T-helper 2 cell treated with Interferon-gamma antibody and Interleukin-4, amounts not matched to agents 100 ng/mL and 5 ng/mL, for 36 hours (primary cell): Measurements from ENCODE around the gene KRT9. TPM values are rescaled to one million over a fixed set of nuclear protein-coding genes. Genes with fewer than 3 reads are reported as not detected.
"Not testable (repeated sequence)": the region's sequence is repeated elsewhere in the genome, so short reads cannot be mapped to it uniquely, and the experiment has no call there.

Experiments used
- intact Hi-C: fragments of 100-400 bp; cut with micrococcal nuclease; formaldehyde crosslinking; loops from one replicate; pipeline ENCODE4 v1.15.1; 2023
- total RNA-seq: library from RNA; stranded (reverse); gene quantifications from 2 replicates; pipeline ENCODE4 v1.2.3, GENCODE V29; 2022

Gene KRT9
- total RNA-seq, 1 donor from 2014 or later, result not detected

DNA sequence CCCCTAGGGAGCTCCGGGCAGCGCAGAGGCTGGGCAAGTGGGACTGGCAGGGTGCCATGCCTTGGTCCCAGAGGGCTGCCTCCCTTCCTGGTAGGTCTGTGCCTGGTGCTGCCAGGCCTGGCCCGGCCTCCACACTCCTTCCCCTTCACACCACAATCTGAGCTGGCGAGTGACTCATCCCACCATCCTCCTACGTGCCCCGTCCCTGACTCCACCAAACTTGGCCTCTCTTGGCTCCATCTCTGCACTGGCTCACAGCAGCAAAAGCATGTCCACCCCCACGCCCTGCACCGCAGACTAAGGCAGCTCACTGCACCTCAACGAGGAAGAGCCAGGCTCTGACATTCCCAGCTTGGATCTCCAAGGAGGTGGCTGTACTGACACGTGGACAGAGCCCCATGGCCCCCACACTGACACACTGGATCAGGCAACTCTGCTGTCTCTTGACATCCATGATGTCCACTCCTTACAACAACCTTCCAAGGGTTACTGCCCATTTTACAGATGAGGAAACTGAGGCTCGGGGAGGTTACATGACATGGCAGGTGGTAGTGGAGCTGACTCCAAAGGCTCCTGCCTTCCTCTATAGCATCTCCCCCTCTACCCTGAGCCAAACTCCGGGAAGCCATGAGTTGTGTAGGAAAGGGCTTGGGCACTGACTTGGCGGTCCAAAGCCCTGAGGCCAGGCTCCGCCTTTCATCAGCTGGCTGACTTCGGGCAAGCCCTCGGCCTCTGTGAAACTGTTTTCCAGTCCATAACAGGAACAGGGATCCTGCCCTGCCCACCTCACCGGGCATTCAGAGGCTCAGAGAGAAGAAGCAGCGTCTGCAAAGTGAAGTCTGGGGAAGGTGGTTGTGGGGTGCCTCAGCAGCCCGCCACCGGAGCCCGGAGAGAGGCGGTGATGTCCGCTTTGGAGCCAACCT is 23.7 kb downstream of the KRT9 start:
- intact Hi-C loops, result loop anchor here (5.0 kb wide), 2 partner anchors 641 to 746 kb away; no protein-coding TSS in a partner anchor

DNA sequence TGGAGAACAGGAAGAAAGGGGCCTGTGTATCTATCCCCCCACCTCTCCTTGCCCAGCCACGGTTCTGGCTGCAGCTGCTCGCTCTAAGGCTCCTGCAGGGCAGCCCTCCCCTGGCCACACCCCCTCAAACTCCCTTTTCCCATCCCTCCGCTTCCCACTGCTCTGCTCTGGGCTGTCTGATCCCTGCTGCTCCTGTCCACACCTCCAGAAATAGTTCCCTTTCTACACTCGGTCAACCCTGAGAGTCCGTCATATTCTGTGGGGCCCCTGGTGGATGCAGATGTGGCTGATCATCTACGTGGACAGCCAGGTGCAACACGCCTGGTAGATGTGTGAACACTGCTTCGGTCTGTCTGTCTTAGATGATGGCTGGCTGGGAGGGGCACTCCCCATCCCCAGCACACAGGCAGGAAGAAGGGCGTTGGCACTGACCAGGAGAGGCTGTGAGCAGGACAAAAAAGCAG is 24.4 kb downstream of the KRT9 start:
- intact Hi-C loops, result loop anchor here (5.0 kb wide), 2 partner anchors 640 to 745 kb away; no protein-coding TSS in a partner anchor

DNA sequence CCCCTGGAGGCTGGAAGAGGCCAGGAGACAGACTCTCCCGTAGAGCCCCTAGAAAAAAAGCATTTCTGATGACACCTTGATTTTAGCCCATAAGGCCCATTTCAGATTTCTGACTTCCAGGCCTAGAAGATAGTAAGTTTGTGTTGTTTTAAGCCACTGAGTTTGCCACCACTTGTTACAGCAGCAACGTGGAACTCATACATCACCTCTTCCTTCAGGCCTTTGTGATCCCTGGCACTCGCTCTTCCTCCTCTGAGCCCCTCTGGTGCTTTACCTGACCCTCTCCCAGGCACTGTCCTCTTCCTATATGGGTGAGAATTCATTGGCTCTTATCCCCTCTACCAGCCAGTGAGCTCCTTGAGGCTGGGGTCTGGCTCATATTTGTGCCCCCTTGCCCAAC is 25.0 kb downstream of the KRT9 start:
- intact Hi-C loops, result loop anchor here (5.0 kb wide), 2 partner anchors 640 to 745 kb away; no protein-coding TSS in a partner anchor

DNA sequence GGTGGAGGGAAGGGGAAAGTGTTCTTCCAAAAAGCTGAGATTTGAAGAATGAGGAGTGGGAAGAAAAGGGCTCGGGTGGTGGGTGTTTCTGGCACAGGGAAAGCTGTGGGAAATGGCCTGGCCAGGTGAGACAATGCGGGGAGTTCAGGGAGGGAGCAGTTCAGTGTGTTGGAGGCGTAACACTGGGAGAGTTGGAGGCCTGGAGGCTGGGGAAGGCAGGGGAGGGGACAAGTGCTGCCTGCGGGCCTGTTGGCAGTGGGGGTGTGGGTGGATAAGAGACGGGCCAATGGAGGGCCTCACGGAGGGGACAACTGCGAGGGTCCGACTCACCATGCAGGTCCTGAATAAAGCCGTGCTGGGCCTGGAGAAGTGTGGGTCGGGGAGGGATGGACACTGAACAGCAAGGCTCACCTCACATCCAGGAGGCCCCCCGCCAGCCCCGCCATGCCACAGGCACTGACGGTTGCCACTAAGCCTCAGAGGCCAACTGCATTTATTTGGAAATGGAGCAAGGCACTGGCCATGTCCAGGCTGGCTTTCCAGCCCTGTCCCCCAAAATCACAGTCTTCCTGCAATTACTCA is 25.9 kb downstream of the KRT9 start:
- intact Hi-C loops, result loop anchor here (5.0 kb wide), 2 partner anchors 639 to 744 kb away; no protein-coding TSS in a partner anchor

DNA sequence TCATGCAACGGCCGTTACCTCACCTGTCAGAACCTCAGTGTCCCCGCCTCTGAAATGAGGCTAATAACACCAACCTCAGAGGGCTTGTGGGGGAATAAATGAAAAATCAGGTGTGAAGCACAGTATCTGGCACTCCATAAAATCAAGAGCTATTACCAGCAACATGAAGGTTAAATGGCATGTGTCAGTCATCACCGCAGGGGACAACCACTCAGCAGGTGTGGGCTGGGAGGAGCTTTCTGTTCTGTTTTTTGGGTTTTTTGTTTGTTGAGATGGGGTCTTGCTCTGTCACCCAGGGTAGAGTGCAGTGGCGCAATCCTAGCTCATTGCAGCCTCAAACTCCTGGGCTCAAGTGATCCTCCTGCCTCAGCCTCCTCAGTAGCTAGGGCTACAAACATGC is 26.9 kb downstream of the KRT9 start:
- intact Hi-C loops, result loop anchor here (5.0 kb wide), 2 partner anchors 638 to 743 kb away; no protein-coding TSS in a partner anchor

DNA sequence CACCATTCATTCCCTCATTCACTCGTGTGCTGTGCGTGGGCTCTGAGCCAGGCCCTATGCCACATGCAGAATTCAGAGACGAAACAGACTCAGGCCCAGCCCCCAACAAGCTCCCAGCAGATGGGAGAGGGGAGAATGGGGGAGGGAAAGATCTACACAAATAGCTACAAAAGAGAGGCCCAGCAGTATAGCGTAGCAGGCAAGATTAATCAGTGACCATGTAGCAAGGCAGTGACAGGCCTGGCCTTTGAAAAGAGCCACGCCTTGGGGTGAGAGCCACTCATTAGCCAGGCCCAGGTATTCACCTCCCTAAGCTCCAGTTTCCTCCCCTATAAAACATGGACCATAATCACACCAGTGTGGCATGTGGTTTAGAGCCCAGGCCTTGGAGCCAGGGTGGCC is 27.4 kb downstream of the KRT9 start:
- intact Hi-C loops, result no loop called here

DNA sequence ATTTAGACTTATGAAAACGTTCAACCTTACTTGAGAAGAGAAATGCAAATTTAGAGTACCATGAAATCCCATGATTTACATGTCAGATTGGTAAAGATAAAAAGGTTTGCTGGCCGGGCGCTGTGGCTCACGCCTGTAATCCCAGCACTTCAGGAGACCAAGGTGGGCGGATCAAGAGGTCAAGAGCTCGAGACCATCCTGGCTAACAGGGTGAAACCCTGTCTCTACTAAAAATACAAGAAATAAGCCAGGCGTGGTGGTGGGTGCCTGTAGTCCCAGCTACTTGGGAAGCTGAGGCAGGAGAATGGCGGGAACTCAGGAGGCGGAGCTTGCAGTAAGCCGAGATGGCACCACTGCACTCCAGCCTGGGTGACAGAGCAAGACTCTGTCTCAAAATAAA is 29.1 kb downstream of the KRT9 start:
- intact Hi-C loops, result not testable (repeated sequence)

DNA sequence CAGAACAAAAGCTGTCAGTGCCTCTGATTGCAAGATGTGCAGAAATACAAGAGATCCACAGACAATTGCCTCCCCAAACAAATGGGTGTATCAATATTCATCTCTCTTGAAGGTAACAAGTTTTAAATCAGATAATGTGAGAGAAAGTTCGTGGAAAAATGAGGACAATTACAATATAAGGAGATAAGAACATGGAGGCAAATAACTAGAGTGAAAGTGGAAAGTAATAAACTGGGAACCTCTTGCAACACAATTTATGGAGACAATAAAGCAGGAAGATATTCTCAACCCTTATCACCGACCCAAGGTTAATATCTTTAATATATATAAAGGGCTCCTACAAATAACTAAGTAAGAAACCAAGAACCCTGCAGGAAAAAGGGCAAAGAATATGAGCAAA is 29.5 kb downstream of the KRT9 start:
- intact Hi-C loops, result no loop called here

DNA sequence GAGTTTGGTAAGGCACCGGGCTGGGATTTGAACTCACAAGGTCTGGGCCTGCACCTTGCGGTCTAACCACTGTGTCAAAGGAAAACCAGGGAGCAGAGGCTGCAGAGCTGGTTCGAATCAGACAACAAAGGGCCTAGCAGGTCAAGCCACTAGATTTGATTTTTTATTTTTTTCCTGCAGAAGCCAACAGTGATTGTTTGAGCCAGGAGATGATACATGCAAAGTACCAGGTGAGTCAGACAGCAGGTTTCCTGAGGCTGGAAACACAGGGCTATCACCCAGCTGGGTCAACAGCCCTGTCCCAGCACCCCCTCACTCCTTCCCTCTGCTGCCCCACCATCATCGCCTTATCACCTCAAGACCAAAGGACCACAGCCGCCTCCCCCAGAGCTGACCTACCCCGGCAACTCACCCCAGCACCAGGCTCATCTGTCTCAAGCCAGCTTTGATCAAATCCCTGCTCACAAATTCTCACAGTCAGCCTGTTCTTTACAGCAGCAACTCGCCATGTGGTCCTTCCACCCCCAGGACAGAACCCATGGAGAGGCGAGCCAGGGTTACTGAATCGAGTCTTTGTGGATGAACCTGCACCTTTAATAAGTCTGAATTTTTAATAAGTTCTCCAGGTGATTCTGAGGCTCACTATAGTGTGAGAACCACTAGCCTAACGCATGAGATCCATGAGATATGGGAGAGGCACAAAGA is 30.8 kb downstream of the KRT9 start:
- intact Hi-C loops, result no loop called here

DNA sequence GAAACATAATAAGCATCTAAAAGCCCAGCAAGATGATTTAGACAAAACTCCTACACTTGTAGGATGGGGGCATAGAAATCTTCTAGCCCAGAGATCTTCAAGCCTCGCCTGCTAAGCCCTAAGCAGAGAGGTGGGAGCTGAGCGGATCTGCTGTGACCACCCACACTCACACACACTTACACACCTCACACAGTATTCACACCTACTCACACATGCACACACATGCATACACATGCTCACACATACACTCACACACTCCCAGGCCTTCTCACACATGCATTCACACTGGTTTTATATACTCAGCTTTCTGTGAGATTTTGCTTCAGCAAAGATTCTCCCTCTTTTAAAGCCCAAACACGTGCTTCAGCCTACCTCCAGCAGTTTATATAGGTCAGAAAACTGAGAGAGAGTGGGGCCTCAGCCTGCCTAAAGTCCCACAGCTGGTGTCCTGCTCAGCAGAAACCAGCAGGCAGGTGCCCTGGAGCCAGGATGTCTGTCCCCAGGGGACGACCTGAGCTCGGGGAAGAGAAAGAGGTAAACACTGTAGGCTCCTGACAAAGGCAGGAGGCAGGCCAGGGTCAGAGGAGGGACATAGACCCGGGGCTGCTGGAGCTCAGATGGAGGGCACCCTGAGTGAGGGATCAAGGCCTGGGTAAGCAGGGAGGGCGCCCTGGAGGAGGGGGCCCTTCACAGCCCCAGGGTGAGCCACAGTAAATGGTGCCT is 31.7 kb downstream of the KRT9 start:
- intact Hi-C loops, result no loop called here

DNA sequence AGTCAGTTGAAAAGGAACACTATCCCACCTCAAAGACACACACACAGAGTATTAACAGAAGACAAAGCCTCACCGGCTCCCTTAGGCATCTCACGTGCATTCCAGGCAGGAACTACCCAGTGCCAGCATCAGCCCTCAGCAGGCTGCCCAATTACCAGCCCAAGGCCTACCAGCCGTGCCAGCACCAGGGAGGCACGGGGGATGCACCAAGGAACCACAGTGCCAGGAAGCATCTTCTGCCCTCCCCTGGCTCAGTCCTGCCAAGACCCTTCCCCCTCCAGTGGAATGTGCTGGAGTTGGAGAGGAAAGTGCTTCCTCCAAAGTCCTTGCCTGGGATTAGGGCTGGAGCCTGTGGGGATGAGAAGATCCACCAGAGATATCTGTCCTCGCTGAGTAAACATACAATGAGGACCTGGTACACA is 32.8 kb downstream of the KRT9 start:
- intact Hi-C loops, result no loop called here

DNA sequence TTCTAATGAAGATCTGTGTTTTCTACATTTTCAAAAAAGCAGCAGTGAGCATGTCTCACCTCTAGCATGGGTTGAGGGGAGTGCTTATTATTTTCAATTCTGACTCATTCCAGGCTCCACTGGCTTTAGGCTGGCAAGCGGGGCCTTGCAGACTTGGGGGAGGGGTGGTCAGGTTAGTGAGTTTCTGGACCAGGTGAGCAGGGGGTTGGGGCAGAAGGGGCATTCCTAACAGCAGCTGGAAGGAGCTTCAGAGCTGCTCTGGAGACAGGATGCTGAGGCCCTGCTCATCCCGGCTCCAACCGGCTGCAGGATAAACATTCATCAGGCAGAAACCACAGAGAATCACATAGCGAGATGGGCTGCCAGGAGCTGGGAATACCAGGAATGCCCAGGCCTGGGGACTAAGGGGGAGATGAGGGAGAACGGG is 33.3 kb downstream of the KRT9 start:
- intact Hi-C loops, result no loop called here

DNA sequence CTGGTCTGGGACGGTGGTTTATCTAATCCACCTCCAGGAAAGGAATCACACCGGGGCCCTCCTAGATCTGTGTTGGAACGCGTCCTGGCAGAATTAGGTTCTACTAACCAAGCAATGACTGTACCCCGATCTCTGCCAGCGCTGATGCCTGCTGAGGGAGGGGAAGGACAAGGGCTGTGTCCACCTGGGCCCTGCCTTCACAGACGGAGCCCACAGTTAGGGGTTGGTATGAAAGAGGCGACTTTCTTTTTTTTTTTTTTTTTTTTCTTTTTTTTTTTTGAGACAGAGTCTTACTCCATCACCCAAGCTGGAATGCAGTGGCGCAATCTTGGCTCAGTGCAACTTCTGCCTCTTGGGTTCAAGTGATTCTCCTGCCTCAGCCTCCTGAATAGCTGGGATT is 33.9 kb downstream of the KRT9 start:
- intact Hi-C loops, result no loop called here

DNA sequence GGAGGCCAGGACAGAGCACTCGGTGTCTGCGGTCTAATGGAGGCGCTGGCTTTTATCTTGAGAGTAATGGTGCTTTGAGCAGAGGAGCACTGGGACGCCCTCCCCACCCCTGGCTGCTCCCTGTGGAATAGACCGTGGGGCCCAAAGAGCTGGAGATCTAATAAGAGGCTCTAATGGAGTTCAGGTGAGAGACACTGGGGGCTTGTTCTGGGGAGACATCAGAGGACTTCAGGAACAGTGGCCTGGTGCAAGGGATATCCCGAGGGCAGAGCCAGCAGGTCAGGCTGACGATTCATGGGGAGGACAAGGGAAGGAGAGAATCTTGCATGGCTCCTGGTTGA is 34.3 kb downstream of the KRT9 start:
- intact Hi-C loops, result no loop called here

DNA sequence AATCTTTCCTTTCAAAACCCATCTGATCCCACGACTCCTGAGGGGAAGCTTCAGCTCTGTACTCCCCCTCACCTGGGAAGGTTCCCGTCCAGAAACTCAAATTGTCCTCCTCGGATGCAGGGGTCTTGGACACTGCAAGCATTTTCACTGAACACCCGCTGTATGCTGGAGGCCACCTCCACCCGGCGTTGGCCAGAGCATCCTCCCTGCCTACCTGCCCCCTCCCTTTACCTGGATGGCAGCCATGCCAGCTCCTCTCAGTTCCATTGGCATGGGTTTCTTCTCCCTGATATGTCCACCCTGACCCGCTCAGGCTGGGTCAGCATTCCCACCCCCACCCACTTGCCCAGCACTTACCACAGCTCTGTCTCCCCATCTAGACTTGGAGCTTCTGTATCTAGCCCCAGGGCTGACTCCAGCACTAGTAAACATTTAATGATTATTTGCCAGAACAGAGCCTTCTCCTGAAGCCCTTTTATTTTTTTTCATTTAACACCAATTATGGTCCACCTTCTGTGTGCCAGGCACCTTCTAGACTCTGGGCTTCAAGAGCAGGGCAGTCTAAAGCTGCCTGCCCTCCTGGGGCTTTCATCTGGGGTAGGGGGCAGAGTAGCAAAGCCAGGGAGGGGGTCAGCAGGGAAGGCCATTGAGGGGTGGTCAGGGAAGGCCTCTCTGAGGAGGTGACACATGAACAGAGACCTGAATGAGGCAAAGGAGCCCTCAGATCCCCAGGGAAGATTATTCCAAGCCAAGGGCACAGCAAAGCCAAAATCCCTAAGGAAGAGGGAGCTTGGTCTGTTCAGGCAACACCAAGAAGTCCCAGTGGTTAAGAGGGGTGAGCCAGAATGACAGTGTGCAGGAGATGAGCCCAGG is 34.9 kb downstream of the KRT9 start:
- intact Hi-C loops, result no loop called here

DNA sequence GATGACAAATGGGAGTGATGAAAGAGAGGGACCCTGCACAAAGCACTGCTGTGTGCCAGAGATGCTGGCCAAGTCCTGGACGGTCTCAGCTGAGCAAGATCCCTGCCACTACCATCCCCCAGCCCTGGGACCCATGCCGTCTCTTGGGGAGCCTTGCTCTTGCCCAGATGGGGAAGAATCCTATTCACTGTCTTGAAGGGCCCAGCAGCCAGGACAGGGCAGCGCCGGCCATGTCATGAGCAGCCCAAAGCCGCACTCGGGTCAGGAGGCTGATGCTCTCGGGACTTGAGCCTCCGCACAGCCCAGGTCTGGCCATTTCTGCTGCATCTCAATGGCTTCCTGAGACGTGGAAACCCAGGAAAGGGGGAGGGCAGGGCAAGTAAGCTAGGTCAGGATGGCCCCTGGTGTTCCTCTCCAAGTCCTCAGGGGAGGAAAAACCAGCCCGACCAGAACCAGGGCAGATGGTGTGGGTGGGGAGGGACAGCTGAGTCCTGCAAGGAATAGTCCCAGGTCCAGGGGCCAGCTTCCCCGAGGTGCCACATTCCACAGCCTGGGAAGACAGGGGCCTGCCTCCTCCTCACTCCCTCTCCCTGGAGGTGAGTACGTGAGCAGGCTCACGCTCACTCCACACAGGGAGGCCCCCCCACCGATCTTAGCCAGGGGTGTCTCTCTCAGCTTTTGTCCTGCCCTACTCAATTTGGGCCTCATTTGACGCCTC is 35.9 kb downstream of the KRT9 start:
- intact Hi-C loops, result no loop called here

DNA sequence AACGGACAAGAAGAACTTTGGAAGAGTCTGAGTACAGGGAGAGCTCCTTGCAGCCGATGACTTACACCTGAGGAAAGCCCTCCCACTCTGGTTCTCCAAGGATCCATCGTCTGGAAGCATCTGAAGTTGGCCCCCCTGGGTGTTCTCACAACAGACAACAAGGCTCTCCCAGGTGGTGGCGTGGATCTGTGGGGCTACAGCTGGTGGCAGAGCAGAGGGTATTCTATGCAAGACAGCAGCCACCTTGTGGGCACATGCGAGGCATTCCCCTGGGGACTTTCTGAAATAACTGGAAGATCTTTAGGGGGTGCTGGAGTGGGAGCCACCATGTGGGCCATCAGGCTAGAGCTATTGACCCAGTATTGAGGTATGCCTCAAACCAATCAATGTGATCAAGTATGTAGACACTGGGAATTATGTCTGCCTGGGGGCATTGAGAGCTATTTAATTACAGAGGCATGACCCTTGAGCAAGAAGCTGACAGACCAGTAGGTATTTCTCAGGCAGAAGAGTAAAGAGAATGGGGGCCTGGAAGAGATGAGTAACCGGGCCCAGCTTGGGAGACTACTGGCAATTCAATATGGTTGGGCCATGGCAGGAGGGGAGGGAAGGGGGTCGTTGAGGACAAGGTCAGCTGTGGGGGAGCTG is 36.8 kb downstream of the KRT9 start:
- intact Hi-C loops, result no loop called here

DNA sequence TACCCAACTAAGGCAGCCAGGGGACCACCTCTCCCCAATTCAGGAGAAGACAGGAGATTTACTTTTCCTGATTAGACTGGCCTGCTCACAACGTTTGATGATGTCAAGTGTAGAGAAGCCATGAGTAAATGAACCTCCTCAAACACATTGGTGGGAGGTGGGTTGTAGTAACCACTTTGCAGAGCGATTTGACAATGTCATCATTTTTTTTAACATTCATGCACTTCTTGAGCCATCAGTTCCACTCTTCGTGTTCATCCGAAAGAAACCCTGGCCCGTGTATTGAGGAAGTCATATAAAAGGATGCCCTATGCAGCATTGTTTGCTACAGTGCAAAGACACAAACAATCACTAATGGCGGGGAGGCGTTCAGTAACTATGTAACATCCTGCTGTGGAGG is 38.2 kb downstream of the KRT9 start:
- intact Hi-C loops, result no loop called here

DNA sequence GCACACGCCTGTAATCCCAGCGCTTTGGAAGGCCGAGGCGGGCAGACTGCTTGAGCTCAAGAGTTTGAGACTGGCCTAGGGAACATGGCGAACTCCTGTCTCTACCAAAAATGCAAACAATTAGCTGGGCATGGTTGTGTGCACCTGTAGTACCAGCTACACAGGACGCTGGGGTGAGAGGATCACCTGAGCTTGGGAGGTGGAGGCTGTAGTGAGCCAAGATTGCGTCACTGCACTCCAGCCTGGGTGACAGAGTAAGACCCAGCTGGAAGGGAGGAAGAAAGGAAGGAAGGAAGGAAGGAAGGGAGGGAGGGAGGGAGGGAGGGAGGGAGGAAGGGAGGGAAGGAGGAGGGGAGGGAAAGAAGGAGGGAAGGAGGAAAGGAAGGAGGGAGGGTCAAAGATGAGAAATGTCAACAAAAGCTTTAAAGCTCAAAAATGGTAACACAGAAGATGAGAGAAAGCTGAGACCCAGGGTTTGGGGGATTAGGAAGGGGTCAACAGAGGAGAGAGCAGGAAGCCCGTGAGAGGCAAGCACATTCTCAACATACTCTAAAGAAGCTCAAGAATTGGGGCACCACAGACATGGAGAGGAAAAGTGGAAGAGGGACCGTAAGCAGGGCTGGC is 38.8 kb downstream of the KRT9 start:
- intact Hi-C loops, result no loop called here
